Tibial nerve (tissue), 4 donors: ENCODE results near the gene MYO1D.

Source experiments
- EP300 ChIP-seq, 2 donors: sonication (generic); formaldehyde crosslinking; IDR thresholded peaks; one replicate each; pipeline ENCODE4 v1.6.1; 2017; ENCODE audit warnings: antibody characterized with exemption in 2 of 2, mild to moderate bottlenecking in 1 of 2
- POLR2A ChIP-seq, 2 donors: fragments of 450-650 bp; IDR thresholded peaks; one replicate each; pipeline ENCODE4 v1.6.1; 2017; ENCODE audit warnings: antibody characterized with exemption in 2 of 2, mild to moderate bottlenecking in 2 of 2, moderate library complexity in 2 of 2
- TF ChIP-seq, protein P1 (sequence below), 5 experiments: fragments of 200-600 bp in 3 of 5; fragments of 450-650 bp in 2 of 5; sonication (generic) in 3 of 5; IDR thresholded peaks; one replicate each; pipeline ENCODE4 v1.5.1; 2016 to 2019; ENCODE audit warnings: antibody characterized with exemption in 5 of 5, mild to moderate bottlenecking in 3 of 5, moderate library complexity in 2 of 5

GRCh38 chr17:32725697-32726096 is 151.2 kb downstream of the MYO1D start:
- TF ChIP-seq, protein P1, sequence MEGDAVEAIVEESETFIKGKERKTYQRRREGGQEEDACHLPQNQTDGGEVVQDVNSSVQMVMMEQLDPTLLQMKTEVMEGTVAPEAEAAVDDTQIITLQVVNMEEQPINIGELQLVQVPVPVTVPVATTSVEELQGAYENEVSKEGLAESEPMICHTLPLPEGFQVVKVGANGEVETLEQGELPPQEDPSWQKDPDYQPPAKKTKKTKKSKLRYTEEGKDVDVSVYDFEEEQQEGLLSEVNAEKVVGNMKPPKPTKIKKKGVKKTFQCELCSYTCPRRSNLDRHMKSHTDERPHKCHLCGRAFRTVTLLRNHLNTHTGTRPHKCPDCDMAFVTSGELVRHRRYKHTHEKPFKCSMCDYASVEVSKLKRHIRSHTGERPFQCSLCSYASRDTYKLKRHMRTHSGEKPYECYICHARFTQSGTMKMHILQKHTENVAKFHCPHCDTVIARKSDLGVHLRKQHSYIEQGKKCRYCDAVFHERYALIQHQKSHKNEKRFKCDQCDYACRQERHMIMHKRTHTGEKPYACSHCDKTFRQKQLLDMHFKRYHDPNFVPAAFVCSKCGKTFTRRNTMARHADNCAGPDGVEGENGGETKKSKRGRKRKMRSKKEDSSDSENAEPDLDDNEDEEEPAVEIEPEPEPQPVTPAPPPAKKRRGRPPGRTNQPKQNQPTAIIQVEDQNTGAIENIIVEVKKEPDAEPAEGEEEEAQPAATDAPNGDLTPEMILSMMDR (IDR thresholded peaks at IDR 0.05), result no peak
- TF ChIP-seq POLR2A (IDR thresholded peaks at IDR 0.05) (no peak), EP300 (IDR thresholded peaks at IDR 0.05) (no peak)
